Gastroesophageal sphincter (tissue), 3 donors: ENCODE results near the gene NAAA.

ENCODE experiments used
- CTCF ChIP-seq, 4 experiments: fragments of 200-600 bp in 2 of 4; fragments of 450-650 bp in 2 of 4; sonication (generic) in 1 of 4; IDR thresholded peaks; one replicate each; pipeline ENCODE4 v1.5.1; 2017 to 2019; ENCODE audit warnings: antibody characterized with exemption in 4 of 4, mild to moderate bottlenecking in 2 of 4, moderate library complexity in 2 of 4
- EP300 ChIP-seq: sonication (generic); formaldehyde crosslinking; IDR thresholded peaks from one replicate; pipeline ENCODE4 v1.6.1; 2017; ENCODE audit warnings: antibody characterized with exemption, mild to moderate bottlenecking
- POLR2A ChIP-seq, 2 donors: fragments of 450-650 bp; IDR thresholded peaks; one replicate each; pipeline ENCODE4 v1.6.1; 2017; ENCODE audit warnings: antibody characterized with exemption in 2 of 2, mild to moderate bottlenecking in 2 of 2, moderate library complexity in 1 of 2
- POLR2AphosphoS5 ChIP-seq: sonication (generic); formaldehyde crosslinking; IDR thresholded peaks from one replicate; pipeline ENCODE4 v1.6.1; 2017; ENCODE audit warnings: antibody characterized with exemption

- TF ChIP-seq CTCF (IDR thresholded peaks at IDR 0.05) (no peak), POLR2A (IDR thresholded peaks at IDR 0.05) (no peak), POLR2AphosphoS5 (no peak), EP300 (no peak)
These were observed 20.9 kb downstream of the NAAA start for GRCh38 chr4:75919920-75920319.
